ENCODE results near the gene NFX1.

DNA sequence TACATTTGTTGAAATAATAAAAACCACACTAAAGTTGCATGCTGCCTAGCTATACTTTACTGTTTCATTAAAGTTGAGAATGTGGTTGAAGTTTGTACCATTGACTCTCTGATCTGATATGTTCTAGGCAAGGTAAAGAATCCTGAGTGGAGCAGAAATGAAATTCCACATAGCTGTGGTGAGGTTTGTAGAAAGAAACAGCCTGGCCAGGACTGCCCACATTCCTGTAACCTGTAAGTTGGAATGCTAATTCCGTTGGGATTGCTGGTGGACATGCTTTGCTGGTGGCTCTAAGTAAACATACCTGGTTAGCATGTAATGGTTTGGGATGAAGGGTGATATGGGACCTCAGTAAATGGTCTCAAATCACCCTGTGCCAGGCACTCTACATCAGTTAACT, 16.8 kb downstream of the NFX1 start:
- TF ChIP-seq, protein P1, sequence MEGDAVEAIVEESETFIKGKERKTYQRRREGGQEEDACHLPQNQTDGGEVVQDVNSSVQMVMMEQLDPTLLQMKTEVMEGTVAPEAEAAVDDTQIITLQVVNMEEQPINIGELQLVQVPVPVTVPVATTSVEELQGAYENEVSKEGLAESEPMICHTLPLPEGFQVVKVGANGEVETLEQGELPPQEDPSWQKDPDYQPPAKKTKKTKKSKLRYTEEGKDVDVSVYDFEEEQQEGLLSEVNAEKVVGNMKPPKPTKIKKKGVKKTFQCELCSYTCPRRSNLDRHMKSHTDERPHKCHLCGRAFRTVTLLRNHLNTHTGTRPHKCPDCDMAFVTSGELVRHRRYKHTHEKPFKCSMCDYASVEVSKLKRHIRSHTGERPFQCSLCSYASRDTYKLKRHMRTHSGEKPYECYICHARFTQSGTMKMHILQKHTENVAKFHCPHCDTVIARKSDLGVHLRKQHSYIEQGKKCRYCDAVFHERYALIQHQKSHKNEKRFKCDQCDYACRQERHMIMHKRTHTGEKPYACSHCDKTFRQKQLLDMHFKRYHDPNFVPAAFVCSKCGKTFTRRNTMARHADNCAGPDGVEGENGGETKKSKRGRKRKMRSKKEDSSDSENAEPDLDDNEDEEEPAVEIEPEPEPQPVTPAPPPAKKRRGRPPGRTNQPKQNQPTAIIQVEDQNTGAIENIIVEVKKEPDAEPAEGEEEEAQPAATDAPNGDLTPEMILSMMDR (IDR thresholded peaks at IDR 0.05), result no peak
- TF ChIP-seq POLR2A (IDR thresholded peaks at IDR 0.05), result no peak

All from testis (tissue), 2 donors.